Activated CD8-positive, alpha-beta memory T cell treated with anti-CD3 and anti-CD28 coated beads for 24 hours (primary cell): Measurements from ENCODE around the gene ACCSL.

ENCODE experiments used
- DNase-seq: peaks from one replicate; pipeline ENCODE4 v3.0.0-alpha.2; 2020

Gene ACCSL

DNA sequence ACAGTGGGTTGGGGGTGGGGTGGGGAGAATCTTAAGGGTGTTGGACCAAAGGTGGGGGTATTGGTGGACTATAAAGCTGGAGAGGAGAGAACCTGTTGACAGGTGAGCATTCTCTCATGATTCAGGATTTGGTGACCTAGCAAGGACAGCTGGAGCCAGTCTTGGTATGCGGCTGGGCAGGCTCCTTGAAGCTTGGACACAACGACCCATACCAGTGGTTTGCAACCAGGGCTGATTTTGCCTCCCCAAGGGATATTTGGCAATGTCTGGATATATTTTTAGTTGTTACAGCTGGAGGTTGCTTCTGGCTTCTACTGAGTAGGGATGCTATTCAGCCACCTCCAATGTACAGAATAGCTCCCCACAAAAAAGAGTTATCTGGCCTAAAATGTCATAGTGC is 53.3 kb downstream of the ACCSL start:
- DNase-seq: no peak

DNA sequence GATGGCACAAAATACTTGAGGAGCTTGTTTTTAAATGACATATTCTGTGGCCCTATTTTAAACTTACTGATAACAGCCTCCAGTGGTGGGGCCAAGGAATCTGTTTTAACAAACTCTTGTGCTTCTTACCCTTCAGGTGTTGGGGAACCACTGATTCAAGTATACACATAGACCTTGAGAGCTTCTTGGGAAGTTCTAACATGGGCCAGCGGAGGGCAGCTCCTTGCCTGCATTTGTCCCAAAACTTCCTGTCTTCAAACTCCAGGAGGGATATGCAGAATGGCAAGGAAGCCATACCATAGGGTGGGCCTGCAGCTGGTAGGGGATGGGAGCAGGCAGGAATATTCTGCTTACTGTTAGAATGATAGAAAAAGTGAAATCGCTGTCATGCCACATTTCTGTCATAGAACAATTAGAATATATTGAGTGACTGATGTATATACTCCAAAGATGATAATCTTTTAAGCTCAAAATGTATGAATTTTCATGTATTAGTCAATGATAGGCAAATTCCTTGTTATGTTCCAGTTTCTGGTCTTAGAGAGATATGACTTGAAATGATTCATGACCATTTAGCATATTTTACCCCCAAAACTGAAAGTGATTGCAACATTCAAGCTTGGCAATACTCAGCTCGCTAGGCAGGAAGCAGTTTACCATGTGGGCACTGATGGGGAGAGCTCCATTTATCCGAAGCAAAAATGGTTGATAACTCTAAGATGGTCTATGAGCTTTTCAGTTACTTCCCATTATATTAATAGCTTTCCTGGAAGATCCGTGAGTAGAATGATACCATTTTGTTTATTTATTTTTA is 56.9 kb downstream of the ACCSL start:
- no peak for DNase-seq

DNA sequence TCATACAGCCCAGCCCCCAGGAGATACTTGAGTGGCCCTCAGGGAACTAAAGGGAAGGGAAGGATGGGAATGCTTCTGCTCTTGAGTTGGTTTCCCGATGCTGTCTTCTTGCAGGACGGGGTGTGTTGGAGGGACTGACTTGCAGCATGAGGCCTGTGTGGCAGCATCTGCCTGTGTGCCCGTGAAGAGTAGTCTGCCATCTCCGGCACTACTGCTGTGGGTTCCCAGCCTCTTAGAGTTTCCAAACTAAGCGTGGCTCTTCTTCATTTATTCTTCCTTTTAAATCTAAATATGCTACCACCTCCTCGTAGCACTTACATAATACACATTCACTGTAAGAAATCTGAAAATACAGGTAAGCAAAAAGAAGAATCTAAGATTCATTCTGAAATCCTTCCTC is 60.5 kb downstream of the ACCSL start:
- DNase-seq: no peak
